C4-2B (cell line): ENCODE results near the gene MUC6.

Source experiments
- ZFX ChIP-seq: fragments of 450-650 bp; IDR thresholded peaks from 2 replicates; pipeline ENCODE4 v1.6.1; 2017
- TF ChIP-seq, protein P1 (sequence below): fragments of 450-650 bp; conservative IDR thresholded peaks from 2 replicates; pipeline ENCODE4 v1.5.1; 2017; ENCODE audit warnings: mild to moderate bottlenecking

DNA sequence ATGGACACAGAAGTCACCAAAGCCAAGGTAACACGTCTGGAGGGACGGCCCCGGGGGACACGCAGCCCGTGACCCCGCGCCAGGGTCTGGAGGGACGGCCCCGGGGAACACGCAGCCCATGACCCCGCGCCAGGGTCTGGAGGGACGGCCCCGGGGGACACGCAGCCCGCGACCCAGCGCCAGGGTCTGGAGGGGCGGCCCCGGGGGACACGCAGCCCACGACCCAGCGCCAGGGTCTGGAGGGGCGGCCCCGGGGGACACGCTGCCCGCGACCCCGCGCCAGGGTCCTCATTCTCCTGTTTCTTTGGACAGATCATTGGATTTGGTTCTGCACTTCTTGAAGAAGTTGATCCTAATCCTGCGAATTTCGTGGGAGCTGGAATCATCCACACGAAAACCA is 27.1 kb downstream of the MUC6 start:
- no peak for TF ChIP-seq ZFX
- TF ChIP-seq, protein P1, sequence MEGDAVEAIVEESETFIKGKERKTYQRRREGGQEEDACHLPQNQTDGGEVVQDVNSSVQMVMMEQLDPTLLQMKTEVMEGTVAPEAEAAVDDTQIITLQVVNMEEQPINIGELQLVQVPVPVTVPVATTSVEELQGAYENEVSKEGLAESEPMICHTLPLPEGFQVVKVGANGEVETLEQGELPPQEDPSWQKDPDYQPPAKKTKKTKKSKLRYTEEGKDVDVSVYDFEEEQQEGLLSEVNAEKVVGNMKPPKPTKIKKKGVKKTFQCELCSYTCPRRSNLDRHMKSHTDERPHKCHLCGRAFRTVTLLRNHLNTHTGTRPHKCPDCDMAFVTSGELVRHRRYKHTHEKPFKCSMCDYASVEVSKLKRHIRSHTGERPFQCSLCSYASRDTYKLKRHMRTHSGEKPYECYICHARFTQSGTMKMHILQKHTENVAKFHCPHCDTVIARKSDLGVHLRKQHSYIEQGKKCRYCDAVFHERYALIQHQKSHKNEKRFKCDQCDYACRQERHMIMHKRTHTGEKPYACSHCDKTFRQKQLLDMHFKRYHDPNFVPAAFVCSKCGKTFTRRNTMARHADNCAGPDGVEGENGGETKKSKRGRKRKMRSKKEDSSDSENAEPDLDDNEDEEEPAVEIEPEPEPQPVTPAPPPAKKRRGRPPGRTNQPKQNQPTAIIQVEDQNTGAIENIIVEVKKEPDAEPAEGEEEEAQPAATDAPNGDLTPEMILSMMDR: no peak
